ENCODE data around the gene VAV1.

Gene VAV1

GRCh38 chr19:6811378-6811777 lies 38.9 kb downstream of the VAV1 start:
- Histone ChIP-seq H3K4me2 (ENCODE audit: low read depth, low read length) (no peak overlapping the region), H2AFZ (ENCODE audit: low read length) (no peak overlapping the region), H3K36me3 (replicated peaks; ENCODE audit: insufficient read depth, low read length) (no peaks in the 10 kb centered on the region), H3K27ac (ENCODE audit: low read length) (no peak overlapping the region), H3K27me3 (replicated peaks; ENCODE audit: insufficient read depth, low read length) (no peaks in the 10 kb centered on the region), H4K20me1 (ENCODE audit: insufficient read depth, low read length) (no peaks in the 10 kb centered on the region), H3K9ac (ENCODE audit: low read length) (no peak overlapping the region), H3K4me3 (ENCODE audit: low read length) (no peak overlapping the region), H3K79me2 (ENCODE audit: low read length) (peaks cover 99% of the 10 kb centered on the region), H3F3A (ENCODE audit: insufficient read depth, low read length) (0 out of 2 replicates have a peak, but pooled peaks cover 2% of the 10 kb centered on the region), H3K9me3 (replicated peaks; ENCODE audit: insufficient read depth, low read length) (no peaks in the 10 kb centered on the region), H3K4me1 (ENCODE audit: low read length) (no peaks in the 10 kb centered on the region), H3K9me2 (replicated peaks; ENCODE audit: insufficient read depth, low read length) (no peaks in the 10 kb centered on the region)
- TF ChIP-seq EZH2phosphoT487 (IDR thresholded peaks at IDR 0.05; ENCODE audit: low read length) (no peak), EZH2 (optimal IDR thresholded peaks at IDR 0.05; ENCODE audit: low read depth, low read length) (no peak)
- TF ChIP-seq, protein P1, sequence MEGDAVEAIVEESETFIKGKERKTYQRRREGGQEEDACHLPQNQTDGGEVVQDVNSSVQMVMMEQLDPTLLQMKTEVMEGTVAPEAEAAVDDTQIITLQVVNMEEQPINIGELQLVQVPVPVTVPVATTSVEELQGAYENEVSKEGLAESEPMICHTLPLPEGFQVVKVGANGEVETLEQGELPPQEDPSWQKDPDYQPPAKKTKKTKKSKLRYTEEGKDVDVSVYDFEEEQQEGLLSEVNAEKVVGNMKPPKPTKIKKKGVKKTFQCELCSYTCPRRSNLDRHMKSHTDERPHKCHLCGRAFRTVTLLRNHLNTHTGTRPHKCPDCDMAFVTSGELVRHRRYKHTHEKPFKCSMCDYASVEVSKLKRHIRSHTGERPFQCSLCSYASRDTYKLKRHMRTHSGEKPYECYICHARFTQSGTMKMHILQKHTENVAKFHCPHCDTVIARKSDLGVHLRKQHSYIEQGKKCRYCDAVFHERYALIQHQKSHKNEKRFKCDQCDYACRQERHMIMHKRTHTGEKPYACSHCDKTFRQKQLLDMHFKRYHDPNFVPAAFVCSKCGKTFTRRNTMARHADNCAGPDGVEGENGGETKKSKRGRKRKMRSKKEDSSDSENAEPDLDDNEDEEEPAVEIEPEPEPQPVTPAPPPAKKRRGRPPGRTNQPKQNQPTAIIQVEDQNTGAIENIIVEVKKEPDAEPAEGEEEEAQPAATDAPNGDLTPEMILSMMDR (IDR thresholded peaks at IDR 0.05; ENCODE audit: low read length): no peak
- no peak for DNase-seq

- Histone ChIP-seq H3K79me2 (ENCODE audit: low read length) (peaks cover 99% of the 10 kb centered on the region), H3K4me2 (ENCODE audit: low read depth, low read length) (no peak overlapping the region), H3F3A (ENCODE audit: insufficient read depth, low read length) (0 out of 2 replicates have a peak, but pooled peaks cover 2% of the 10 kb centered on the region), H3K9me3 (replicated peaks; ENCODE audit: insufficient read depth, low read length) (no peaks in the 10 kb centered on the region), H3K27ac (ENCODE audit: low read length) (no peak overlapping the region), H3K27me3 (replicated peaks; ENCODE audit: insufficient read depth, low read length) (no peaks in the 10 kb centered on the region), H3K9me2 (replicated peaks; ENCODE audit: insufficient read depth, low read length) (no peaks in the 10 kb centered on the region), H2AFZ (ENCODE audit: low read length) (no peak overlapping the region), H3K4me1 (ENCODE audit: low read length) (no peaks in the 10 kb centered on the region), H3K9ac (ENCODE audit: low read length) (no peak overlapping the region), H3K36me3 (replicated peaks; ENCODE audit: insufficient read depth, low read length) (no peaks in the 10 kb centered on the region), H4K20me1 (ENCODE audit: insufficient read depth, low read length) (no peaks in the 10 kb centered on the region), H3K4me3 (ENCODE audit: low read length) (no peak overlapping the region)
- DNase-seq: no peak
- TF ChIP-seq EZH2phosphoT487 (IDR thresholded peaks at IDR 0.05; ENCODE audit: low read length): no peak
- no peak for TF ChIP-seq EZH2 (optimal IDR thresholded peaks at IDR 0.05; ENCODE audit: low read depth, low read length)
- TF ChIP-seq, protein P1 (IDR thresholded peaks at IDR 0.05; ENCODE audit: low read length): no peak
Measured at GRCh38 chr19:6811906-6812305, 39.4 kb downstream of the VAV1 start.

- H2AFZ ChIP-seq (ENCODE audit: low read length): no peak overlapping the region
- H3K27ac ChIP-seq (ENCODE audit: low read length): no peak overlapping the region
- no peaks in the 10 kb centered on the region for H3K36me3 ChIP-seq (replicated peaks; ENCODE audit: insufficient read depth, low read length)
- 0 out of 2 replicates have a peak, but pooled peaks cover 2% of the 10 kb centered on the region for H3F3A ChIP-seq (ENCODE audit: insufficient read depth, low read length)
- H3K4me2 ChIP-seq (ENCODE audit: low read depth, low read length): no peak overlapping the region
- H3K9ac ChIP-seq (ENCODE audit: low read length): no peak overlapping the region
- H3K79me2 ChIP-seq (ENCODE audit: low read length): peaks cover 99% of the 10 kb centered on the region
- H3K9me3 ChIP-seq (replicated peaks; ENCODE audit: insufficient read depth, low read length): no peaks in the 10 kb centered on the region
- TF ChIP-seq, protein P1 (IDR thresholded peaks at IDR 0.05; ENCODE audit: low read length): no peak
- TF ChIP-seq EZH2phosphoT487 (IDR thresholded peaks at IDR 0.05; ENCODE audit: low read length): no peak
- no peak for TF ChIP-seq EZH2 (optimal IDR thresholded peaks at IDR 0.05; ENCODE audit: low read depth, low read length)
- DNase-seq: no peak
- no peaks in the 10 kb centered on the region for H3K4me1 ChIP-seq (ENCODE audit: low read length)
- no peaks in the 10 kb centered on the region for H3K9me2 ChIP-seq (replicated peaks; ENCODE audit: insufficient read depth, low read length)
- H4K20me1 ChIP-seq (ENCODE audit: insufficient read depth, low read length): no peaks in the 10 kb centered on the region
- no peak overlapping the region for H3K4me3 ChIP-seq (ENCODE audit: low read length)
- no peaks in the 10 kb centered on the region for H3K27me3 ChIP-seq (replicated peaks; ENCODE audit: insufficient read depth, low read length)
Measured at GRCh38 chr19:6812612-6813011, 40.1 kb downstream of the VAV1 start.

All from MM.1S (cell line).